Spleen (tissue), 11 donors: Measurements from ENCODE around the gene HUS1B. TPM values are rescaled to one million over a fixed set of nuclear protein-coding genes. Genes with fewer than 3 reads are reported as not detected.
A peak's percentile ranks its signal among the peaks of the same experiment; 100 is the strongest.

Experiments
- DNase-seq: peaks from one replicate; pipeline ENCODE4 v3.0.0-alpha.2; 2020
- H3K27ac ChIP-seq, 8 donors: fragments of 200-600 bp; sonication (generic) in 7 of 8; 1 replicate in 4 of 8; 2 replicates in 4 of 8; pipeline versions ENCODE4 v1.5.0 to v1.8.0; 2016 to 2021; ENCODE audit warnings: inconsistent platforms in 4 of 8, mild to moderate bottlenecking in 4 of 8, moderate library complexity in 1 of 8
- H3K27me3 ChIP-seq, 7 donors: fragments of 200-600 bp; sonication (generic) in 6 of 7; replicated peaks in 1 of 7; 1 replicate in 4 of 7; 2 replicates in 3 of 7; pipeline versions ENCODE4 v1.5.0 to v1.8.0; 2016 to 2021; ENCODE audit warnings: inconsistent platforms in 3 of 7, mild to moderate bottlenecking in 1 of 7
- H3K36me3 ChIP-seq, 6 donors: fragments of 200-600 bp; sonication (generic) in 5 of 6; 1 replicate in 4 of 6; 2 replicates in 2 of 6; pipeline versions ENCODE4 v1.5.0 to v1.8.0; 2016 to 2021; ENCODE audit warnings: inconsistent platforms in 2 of 6
- H3K4me1 ChIP-seq, 6 donors: fragments of 200-600 bp; sonication (generic) in 5 of 6; 1 replicate in 3 of 6; 2 replicates in 3 of 6; pipeline versions ENCODE4 v1.5.0 to v1.8.0; 2016 to 2021; ENCODE audit warnings: inconsistent platforms in 3 of 6
- H3K4me3 ChIP-seq, 8 donors: fragments of 200-600 bp; sonication (generic) in 7 of 8; 1 replicate in 4 of 8; 2 replicates in 4 of 8; pipeline versions ENCODE4 v1.5.0 to v1.8.0; 2016 to 2021; ENCODE audit warnings: inconsistent platforms in 4 of 8, mild to moderate bottlenecking in 4 of 8, moderate library complexity in 2 of 8
- H3K9me3 ChIP-seq, 8 donors: fragments of 200-600 bp; sonication (generic) in 7 of 8; 1 replicate in 4 of 8; 2 replicates in 4 of 8; pipeline versions ENCODE4 v1.5.0 to v1.8.0; 2016 to 2021; ENCODE audit warnings: inconsistent platforms in 4 of 8
- POLR2A ChIP-seq, 3 donors: fragments of 450-650 bp; IDR thresholded peaks; one replicate each; pipeline ENCODE4 v1.5.1; 2017; ENCODE audit warnings: antibody characterized with exemption in 3 of 3, mild to moderate bottlenecking in 1 of 3
- POLR2AphosphoS5 ChIP-seq, 3 donors: sonication (generic); formaldehyde crosslinking; IDR thresholded peaks; one replicate each; pipeline ENCODE4 v1.5.1; 2017; ENCODE audit warnings: antibody characterized with exemption in 3 of 3
- WGBS, 5 donors: extraction: QIAGEN DNeasy Blood & Tissue Kit in 3 of 5; methylation state at CpG; one replicate each; pipeline versions ENCODE4 v1.1.5 to v1.1.7; 2013 to 2018; 5-methylcytosine and 5-hydroxymethylcytosine counted together
- intact Hi-C: fragments of 100-400 bp; cut with DNase I; formaldehyde crosslinking; loops from one replicate; pipeline ENCODE4 v1.15.0; 2023; ENCODE audit warnings: low total_unique reads
- polyA plus RNA-seq, 3 donors: library from polyadenylated mRNA; stranded (reverse); fragments of 200-250 nt; gene quantifications; one replicate each; pipeline ENCODE4 v1.2.1, GENCODE V29; 2013
- total RNA-seq, 7 donors: library from RNA; depleted of rRNA in 3 of 7; stranded (reverse); fragments of >200 nt in 3 of 7; fragmentation: NEBNext Ultra II Directional in 4 of 7; extraction: Animal tissue kit (Norgen Biotek cat#: 25700) in 4 of 7; gene quantifications; one replicate each; pipeline versions ENCODE4 v1.1.0 to v1.2.1, GENCODE V29; 2016 to 2021
- TF ChIP-seq, protein P1 (sequence below), 11 experiments: fragments of 200-600 bp in 7 of 11; fragments of 450-650 bp in 4 of 11; sonication (generic) in 4 of 11; IDR thresholded peaks in 8 of 11; conservative IDR thresholded peaks in 3 of 11; 1 replicate in 7 of 11; 2 replicates in 4 of 11; pipeline versions ENCODE4 v1.4.0 to v1.8.0; 2016 to 2021; ENCODE audit warnings: antibody characterized with exemption in 11 of 11, inconsistent platforms in 4 of 11, mild to moderate bottlenecking in 1 of 11
- donor health status: healthy with polysubstance abuse.
- donor health status: DM: no; HTN: no; CAD: no; lungs with moderate emphysema.
- donor health status: DM: no; HTN: no; CAD: no.
- donor health status: Bipolar disorder and iron deficiency.
- donor health status: healthy.
- donor health status: DM: no; HTN: no; CAD: no.
- donor health status: DM: yes; HTN: yes; CAD: no.

HUS1B gene
- total and polyA plus RNA-seq, 10 donors: 0.06 to 6.1 (median 2.2) TPM

GRCh38 chr6:617456-618100, 39.3 kb downstream of the HUS1B start:
- 89 to 95% (median 92%) methylated on average over 10 to 11 of the region's 11 CpGs for WGBS, 5 donors
- TF ChIP-seq, protein P1, sequence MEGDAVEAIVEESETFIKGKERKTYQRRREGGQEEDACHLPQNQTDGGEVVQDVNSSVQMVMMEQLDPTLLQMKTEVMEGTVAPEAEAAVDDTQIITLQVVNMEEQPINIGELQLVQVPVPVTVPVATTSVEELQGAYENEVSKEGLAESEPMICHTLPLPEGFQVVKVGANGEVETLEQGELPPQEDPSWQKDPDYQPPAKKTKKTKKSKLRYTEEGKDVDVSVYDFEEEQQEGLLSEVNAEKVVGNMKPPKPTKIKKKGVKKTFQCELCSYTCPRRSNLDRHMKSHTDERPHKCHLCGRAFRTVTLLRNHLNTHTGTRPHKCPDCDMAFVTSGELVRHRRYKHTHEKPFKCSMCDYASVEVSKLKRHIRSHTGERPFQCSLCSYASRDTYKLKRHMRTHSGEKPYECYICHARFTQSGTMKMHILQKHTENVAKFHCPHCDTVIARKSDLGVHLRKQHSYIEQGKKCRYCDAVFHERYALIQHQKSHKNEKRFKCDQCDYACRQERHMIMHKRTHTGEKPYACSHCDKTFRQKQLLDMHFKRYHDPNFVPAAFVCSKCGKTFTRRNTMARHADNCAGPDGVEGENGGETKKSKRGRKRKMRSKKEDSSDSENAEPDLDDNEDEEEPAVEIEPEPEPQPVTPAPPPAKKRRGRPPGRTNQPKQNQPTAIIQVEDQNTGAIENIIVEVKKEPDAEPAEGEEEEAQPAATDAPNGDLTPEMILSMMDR (IDR thresholded peaks at IDR 0.05 in 8 of 11, conservative IDR thresholded peaks at IDR 0.05 in 3 of 11): no peak
- no peak for TF ChIP-seq POLR2A (IDR thresholded peaks at IDR 0.05)
- TF ChIP-seq POLR2AphosphoS5 (IDR thresholded peaks at IDR 0.05): no peak
- no peak overlapping the region for H3K27ac ChIP-seq
- H3K9me3 ChIP-seq: no peaks in the 10 kb centered on the region
- peaks cover 0 to 88% (median 15%) of the 10 kb centered on the region in 6 donors for H3K36me3 ChIP-seq
- no peaks in the 10 kb centered on the region for H3K4me1 ChIP-seq
- no peak for DNase-seq
- intact Hi-C loops: no loop called here
- H3K4me3 ChIP-seq: no peak overlapping the region
- H3K27me3 ChIP-seq: no peaks in the 10 kb centered on the region

DNA sequence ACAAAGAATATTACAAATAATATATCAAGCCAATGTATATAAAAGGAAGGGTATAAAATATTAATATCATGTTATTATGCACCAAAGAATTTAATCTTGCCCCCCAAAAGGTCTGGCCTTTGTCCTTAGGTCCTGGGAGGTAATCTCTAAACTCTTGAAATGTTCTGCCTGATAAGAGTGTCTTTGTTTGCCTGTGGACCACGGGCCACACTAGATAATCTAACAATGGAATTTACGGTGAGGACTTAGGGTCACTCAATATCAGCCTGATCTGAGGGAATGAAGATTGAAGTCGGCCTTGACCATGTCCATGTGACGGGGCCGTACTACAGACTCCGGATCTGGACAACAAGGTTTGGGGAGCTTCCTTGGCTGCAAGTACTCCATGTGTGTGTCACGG, 42.9 kb downstream of the HUS1B start:
- H3K4me3 ChIP-seq: no peak overlapping the region
- no peak overlapping the region for H3K27ac ChIP-seq
- intact Hi-C loops: no loop called here
- no peaks in the 10 kb centered on the region for H3K27me3 ChIP-seq
- peaks cover 0 to 23% (median 10%) of the 10 kb centered on the region in 6 donors for H3K4me1 ChIP-seq
- TF ChIP-seq POLR2AphosphoS5 (IDR thresholded peaks at IDR 0.05): no peak
- TF ChIP-seq, protein P1 (IDR thresholded peaks at IDR 0.05 in 8 of 11, conservative IDR thresholded peaks at IDR 0.05 in 3 of 11): no peak
- TF ChIP-seq POLR2A (IDR thresholded peaks at IDR 0.05): no peak
- 84 to 93% (median 92%) methylated on average over 7 of the region's 7 CpGs for WGBS, 5 donors
- DNase-seq: no peak
- peaks cover 0 to 79% (median 17%) of the 10 kb centered on the region in 6 donors for H3K36me3 ChIP-seq
- H3K9me3 ChIP-seq: no peaks in the 10 kb centered on the region

- Histone ChIP-seq H3K9me3 (no peaks in the 10 kb centered on the region), H3K36me3 (peaks cover 0 to 81% (median 18%) of the 10 kb centered on the region in 6 donors), H3K4me3 (no peak overlapping the region), H3K27ac (no peak overlapping the region), H3K27me3 (no peaks in the 10 kb centered on the region), H3K4me1 (peaks cover 0 to 23% (median 10%) of the 10 kb centered on the region in 6 donors)
- no peak for DNase-seq
- 64 to 70% (median 67%) methylated on average over 4 of the region's 4 CpGs for WGBS, 5 donors
- TF ChIP-seq POLR2A (IDR thresholded peaks at IDR 0.05): no peak
- TF ChIP-seq POLR2AphosphoS5 (IDR thresholded peaks at IDR 0.05): no peak
- TF ChIP-seq, protein P1 (IDR thresholded peaks at IDR 0.05 in 8 of 11, conservative IDR thresholded peaks at IDR 0.05 in 3 of 11): no peak
- intact Hi-C loops: no loop called here
These were observed 45.0 kb downstream of the HUS1B start for GRCh38 chr6:611928-612327.

GRCh38 chr6:610882-611281, 46.0 kb downstream of the HUS1B start:
- Histone ChIP-seq H3K27ac (peak overlapping the region in 2 of 8 donors; percentile 9 to 34), H3K36me3 (peaks cover 0 to 81% (median 23%) of the 10 kb centered on the region in 6 donors), H3K4me3 (no peak overlapping the region), H3K4me1 (peaks cover 0 to 23% (median 10%) of the 10 kb centered on the region in 6 donors), H3K9me3 (no peaks in the 10 kb centered on the region), H3K27me3 (no peaks in the 10 kb centered on the region)
- WGBS, 5 donors: 10 to 26% (median 16%) methylated on average over 2 of the region's 2 CpGs
- TF ChIP-seq POLR2AphosphoS5 (IDR thresholded peaks at IDR 0.05) (no peak), POLR2A (IDR thresholded peaks at IDR 0.05) (no peak)
- TF ChIP-seq, protein P1 (IDR thresholded peaks at IDR 0.05 in 8 of 11, conservative IDR thresholded peaks at IDR 0.05 in 3 of 11): no peak
- intact Hi-C loops: no loop called here
- no peak for DNase-seq
